H1 (cell line): ENCODE measurements around the gene WSCD2. TPM values are rescaled to one million over a fixed set of nuclear protein-coding genes. Genes with fewer than 3 reads are reported as not detected.

Source experiments
- CTCF ChIA-PET: fragments of 300-600 bp; sonication (Branson Sonifier 250); formaldehyde crosslinking; loops from one replicate; lab custom pipeline; 2021; ENCODE audit not compliant: partially characterized antibody; lab: Charles Lee
- POLR2A ChIA-PET: fragments of 300-600 bp; sonication (Branson Sonifier 250); formaldehyde crosslinking; loops from one replicate; lab custom pipeline; 2021; ENCODE audit warnings: inconsistent platforms; ENCODE audit not compliant: partially characterized antibody; lab: Charles Lee
- DNase-seq, 2 experiments: peaks; one replicate each; pipeline versions ENCODE4 v3.0.0 to v3.0.0-alpha.2; 2010 to 2022; ENCODE audit warnings: low spot score in 2 of 2, low read depth in 1 of 2, mixed read lengths in 1 of 2
- FAIRE-seq: peaks from 2 replicates; lab custom pipeline; 2011; peaks lifted over from hg19 to GRCh38; lab: Jason Lieb, UNC
- H2AFZ ChIP-seq: 2 replicates; pipeline ENCODE4 v1.8.1; 2012; ENCODE audit warnings: low read length, inconsistent platforms
- H2AK5ac ChIP-seq: 2 replicates; pipeline ENCODE4 v1.6.1; 2013; ENCODE audit warnings: low read depth, low read length
- H2BK120ac ChIP-seq: replicated peaks from 2 replicates; pipeline ENCODE3; 2013; ENCODE audit warnings: low read depth, low read length, inconsistent platforms
- H2BK12ac ChIP-seq: 2 replicates; pipeline ENCODE4 v1.6.1; 2013; ENCODE audit warnings: low read depth, low read length
- H2BK15ac ChIP-seq: 2 replicates; pipeline ENCODE4 v1.6.1; 2013; ENCODE audit warnings: low read length
- H2BK20ac ChIP-seq: 2 replicates; pipeline ENCODE4 v1.6.1; 2013; ENCODE audit warnings: low read length
- H2BK5ac ChIP-seq: 2 replicates; pipeline ENCODE4 v1.6.1; 2013; ENCODE audit warnings: low read depth, low read length
- H3K14ac ChIP-seq: 2 replicates; pipeline ENCODE4 v1.6.1; 2013; ENCODE audit warnings: inconsistent platforms; ENCODE audit not compliant: insufficient read length
- H3K18ac ChIP-seq: 2 replicates; pipeline ENCODE4 v1.6.1; 2013; ENCODE audit warnings: low read length; ENCODE audit errors: extremely low read depth
- H3K23ac ChIP-seq: 2 replicates; pipeline ENCODE4 v1.6.1; 2013; ENCODE audit warnings: inconsistent platforms; ENCODE audit not compliant: insufficient read length
- H3K23me2 ChIP-seq: 2 replicates; pipeline ENCODE4 v1.6.1; 2013; ENCODE audit warnings: low read depth, low read length
- H3K27ac ChIP-seq: 2 replicates; pipeline ENCODE4 v1.6.1; 2011; ENCODE audit warnings: low read depth, low read length, inconsistent platforms
- H3K27me3 ChIP-seq, 4 experiments: replicated peaks in 1 of 4; 1 replicate in 1 of 4; 2 replicates in 3 of 4; pipeline versions ENCODE4 v1.6.1 to v1.8.1; 2011 to 2013; ENCODE audit warnings: low read length in 3 of 4, mild to moderate bottlenecking in 3 of 4, inconsistent platforms in 2 of 4, mixed read lengths in 2 of 4, moderate library complexity in 1 of 4; ENCODE audit not compliant: control insufficient read depth in 3 of 4, insufficient read depth in 3 of 4; ENCODE audit errors: extremely low read depth in 1 of 4
- H3K36me3 ChIP-seq, 4 experiments: 2 replicates each; pipeline versions ENCODE4 v1.6.1 to v1.8.1; 2011 to 2013; ENCODE audit warnings: mild to moderate bottlenecking in 4 of 4, low read length in 3 of 4, moderate library complexity in 2 of 4, control low read depth in 1 of 4, inconsistent platforms in 1 of 4; ENCODE audit not compliant: insufficient read depth in 4 of 4, control insufficient read depth in 2 of 4
- H3K4ac ChIP-seq: replicated peaks from 2 replicates; pipeline ENCODE3; 2013; ENCODE audit warnings: low read length, low read depth, mixed read lengths, inconsistent platforms; ENCODE audit not compliant: insufficient read length
- H3K4me1 ChIP-seq, 4 experiments: replicated peaks in 1 of 4; 1 replicate in 1 of 4; 2 replicates in 3 of 4; pipeline versions ENCODE4 v1.6.1 to v1.8.1; 2011 to 2013; ENCODE audit warnings: low read length in 3 of 4, inconsistent platforms in 2 of 4, mixed read lengths in 1 of 4; ENCODE audit not compliant: insufficient read depth in 4 of 4, control insufficient read depth in 3 of 4
- H3K4me2 ChIP-seq, 2 experiments: 2 replicates each; pipeline versions ENCODE4 v1.6.1 to v1.8.1; 2011 to 2013; ENCODE audit warnings: low read depth in 2 of 2, low read length in 2 of 2, control low read depth in 1 of 2, inconsistent platforms in 1 of 2, mild to moderate bottlenecking in 1 of 2; ENCODE audit not compliant: insufficient read depth in 1 of 2
- H3K4me3 ChIP-seq, 4 experiments: fragments of 200-600, 300-600 bp in 1 of 4; sonication (generic), shearing (Covaris generic), sonication (Bioruptor Twin) in 1 of 4; 2 replicates each; pipeline versions ENCODE4 v1.5.1 to v1.8.1; 2011 to 2016; ENCODE audit warnings: low read length in 4 of 4, low read depth in 3 of 4, control low read depth in 2 of 4, inconsistent platforms in 2 of 4, mild to moderate bottlenecking in 2 of 4, mixed read lengths in 1 of 4, moderate library complexity in 1 of 4; ENCODE audit not compliant: insufficient read depth in 2 of 4; ENCODE audit errors: extremely low read depth in 1 of 4
- H3K56ac ChIP-seq: replicated peaks from 2 replicates; pipeline ENCODE3; 2013; ENCODE audit warnings: low read depth, mild to moderate bottlenecking, mixed read lengths, low read length, inconsistent platforms; ENCODE audit not compliant: insufficient read length
- H3K79me1 ChIP-seq: 2 replicates; pipeline ENCODE4 v1.6.1; 2013; ENCODE audit warnings: low read depth, low read length, control low read depth
- H3K79me2 ChIP-seq, 2 experiments: 2 replicates each; pipeline versions ENCODE4 v1.6.1 to v1.8.1; 2012 to 2013; ENCODE audit warnings: low read length in 2 of 2, mild to moderate bottlenecking in 2 of 2, inconsistent platforms in 1 of 2; ENCODE audit not compliant: insufficient read depth in 2 of 2, control insufficient read depth in 1 of 2
- H3K9ac ChIP-seq, 4 experiments: replicated peaks in 1 of 4; 1 replicate in 1 of 4; 2 replicates in 3 of 4; pipeline versions ENCODE4 v1.6.1 to v1.8.1; 2011 to 2013; ENCODE audit warnings: low read depth in 3 of 4, low read length in 3 of 4, control low read depth in 2 of 4, mild to moderate bottlenecking in 2 of 4, moderate library complexity in 2 of 4, inconsistent platforms in 1 of 4; ENCODE audit errors: extremely low read depth in 1 of 4
- H3K9me3 ChIP-seq, 2 experiments: 2 replicates each; pipeline versions ENCODE4 v1.6.1 to v1.8.1; 2012 to 2013; ENCODE audit warnings: mild to moderate bottlenecking in 2 of 2, moderate library complexity in 2 of 2, control low read depth in 1 of 2, inconsistent platforms in 1 of 2, low read depth in 1 of 2, low read length in 1 of 2, mixed read lengths in 1 of 2; ENCODE audit not compliant: insufficient read depth in 2 of 2
- H4K20me1 ChIP-seq, 2 experiments: replicated peaks in 1 of 2; 2 replicates each; pipeline versions ENCODE3 to v1.8.1; 2011 to 2013; ENCODE audit warnings: inconsistent platforms in 2 of 2, low read length in 2 of 2, mild to moderate bottlenecking in 1 of 2; ENCODE audit not compliant: insufficient read depth in 2 of 2, control insufficient read depth in 1 of 2
- H4K5ac ChIP-seq: 2 replicates; pipeline ENCODE4 v1.6.1; 2013; ENCODE audit warnings: low read length, low read depth, mixed read lengths, inconsistent platforms; ENCODE audit not compliant: insufficient read length
- H4K8ac ChIP-seq: 2 replicates; pipeline ENCODE4 v1.8.0; 2013; ENCODE audit warnings: mild to moderate bottlenecking, moderate library complexity, low read length, inconsistent platforms; ENCODE audit not compliant: insufficient read depth; ENCODE audit errors: extremely low read depth
- H4K91ac ChIP-seq: replicated peaks from 2 replicates; pipeline ENCODE3; 2013; ENCODE audit warnings: low read length, mixed read lengths, inconsistent platforms; ENCODE audit not compliant: insufficient read length
- CHD1 ChIP-seq: IDR thresholded peaks from 2 replicates; pipeline ENCODE4 v1.6.1; 2012; ENCODE audit warnings: low read depth, low read length, improper control_type of control experiment
- KDM4A ChIP-seq: IDR thresholded peaks from one replicate; pipeline ENCODE4 v1.7.1; 2012; ENCODE audit warnings: low read depth, mild to moderate bottlenecking, moderate library complexity, low read length, inconsistent platforms; ENCODE audit not compliant: severe bottlenecking
- WGBS, 2 experiments: shearing (Covaris generic) in 1 of 2; methylation state at CpG; one replicate each; pipeline versions ENCODE4 v1.1.6 to v1.1.7; 2013 to 2015; ENCODE audit warnings: low lambda C conversion rate in 2 of 2, mixed read lengths in 2 of 2, inconsistent platforms in 1 of 2, low coverage in 1 of 2, missing lambda C conversion rate in 1 of 2; ENCODE audit not compliant: insufficient replicate concordance in 2 of 2, insufficient coverage in 1 of 2, insufficient read length in 1 of 2; ENCODE audit errors: extremely low coverage in 1 of 2, missing lambda C conversion rate in 1 of 2; 5-methylcytosine and 5-hydroxymethylcytosine counted together
- polyA plus RNA-seq, 7 experiments: library from polyadenylated mRNA; depleted of rRNA in 3 of 7; stranded (reverse) in 5 of 7; unstranded in 2 of 7; fragments of >200 nt in 5 of 7; fragments of 200-250 nt in 2 of 7; gene quantifications; 1 replicate in 5 of 7; 2 replicates in 1 of 7; 4 replicates in 1 of 7; pipeline versions ENCODE4 v1.2.1 to v1.2.3, GENCODE V29; 2011 to 2013; ENCODE audit warnings: missing spikeins in 2 of 7, mixed read lengths in 2 of 7
- total RNA-seq: library from RNA; stranded (reverse); fragmentation: NEBNext Ultra II Directional; extraction: Animal tissue kit (Norgen Biotek cat#: 25700); gene quantifications from 2 replicates; pipeline ENCODE4 v1.2.1, GENCODE V29; 2021

Gene WSCD2
- total and polyA plus RNA-seq, 2 of the 8 experiments (the other 6 are each of a cell fraction or from before 2014, with no cell fraction given): 1.3 to 2.2 TPM

- Histone ChIP-seq H3K23ac (no peak overlapping the region), H2AK5ac (no peak overlapping the region), H3K36me3 (no peaks in the 10 kb centered on the region), H3K4me1 (peaks cover 0 to 7% (median 2%) of the 10 kb centered on the region in 4 experiments; a peak in 1 of 7 replicates), H3K56ac (no peak overlapping the region), H3K79me1 (no peaks in the 10 kb centered on the region), H3K9ac (no peak overlapping the region), H3K27me3 (no peaks in the 10 kb centered on the region), H3K14ac (no peak overlapping the region), H2BK12ac (no peak overlapping the region), H3K9me3 (no peaks in the 10 kb centered on the region; a peak in 1 of 4 replicates), H3K79me2 (no peaks in the 10 kb centered on the region), H2BK5ac (no peak overlapping the region), H4K8ac (no peak overlapping the region), H2BK120ac (no peak overlapping the region), H4K91ac (no peak overlapping the region), H3K4me2 (no peak overlapping the region), H4K20me1 (no peaks in the 10 kb centered on the region), H4K5ac (no peak overlapping the region), H3K27ac (no peak overlapping the region), H3K23me2 (no peaks in the 10 kb centered on the region), H2BK15ac (no peak overlapping the region), H3K4ac (no peak overlapping the region), H3K4me3 (no peak overlapping the region), H2AFZ (no peak overlapping the region), H2BK20ac (no peak overlapping the region), H3K18ac (no peak overlapping the region)
- WGBS, 2 experiments: 54% methylated on average over 3 of the region's 5 CpGs; no CpG with 5 or more reads in 1 of the 2 experiments
- CTCF ChIA-PET: interaction anchor here (2.2 kb wide), 1 partner anchor 14 kb away, joined by 5 read pairs; no protein-coding TSS in a partner anchor
- FAIRE-seq: no peak
- DNase-seq: no peak
- POLR2A ChIA-PET: no interaction called here
- TF ChIP-seq CHD1: no peak
- no peak for TF ChIP-seq KDM4A
These were observed 37.4 kb downstream of the WSCD2 start for GRCh38 chr12:108166505-108166904.
